Measurements from ENCODE around the gene FCAMR.

FCAMR gene

GRCh38 chr1:207007352-207008033, 37.2 kb upstream of the FCAMR start:
- H3K4me3 ChIP-seq (ENCODE audit: low read length), result peak overlapping the region; percentile 7
- H3K9me3 ChIP-seq (replicated peaks; ENCODE audit: low read length), result no peaks in the 10 kb centered on the region
- peaks cover 18% of the 10 kb centered on the region for H3K4me1 ChIP-seq (ENCODE audit: control insufficient read depth, insufficient read depth, low read length)
- H3K27me3 ChIP-seq (ENCODE audit: control insufficient read depth, insufficient read depth, low read length), result no peaks in the 10 kb centered on the region
- H3K4me2 ChIP-seq (ENCODE audit: low read length), result peak overlapping the region; percentile 62
- H3K9ac ChIP-seq (ENCODE audit: low read depth, low read length), result peak overlapping the region; percentile 65
- H3K36me3 ChIP-seq (ENCODE audit: insufficient read depth, low read length), result no peaks in the 10 kb centered on the region

- Histone ChIP-seq H3K9me3 (replicated peaks; ENCODE audit: low read length) (no peaks in the 10 kb centered on the region), H3K36me3 (ENCODE audit: insufficient read depth, low read length) (no peaks in the 10 kb centered on the region), H3K4me3 (ENCODE audit: low read length) (peak overlapping the region; percentile 7), H3K27me3 (ENCODE audit: control insufficient read depth, insufficient read depth, low read length) (no peaks in the 10 kb centered on the region), H3K4me2 (ENCODE audit: low read length) (peak overlapping the region; percentile 62), H3K9ac (ENCODE audit: low read depth, low read length) (peak overlapping the region; percentile 65), H3K4me1 (ENCODE audit: control insufficient read depth, insufficient read depth, low read length) (peaks cover 18% of the 10 kb centered on the region)
Measured at GRCh38 chr1:207006914-207007313, 36.7 kb upstream of the FCAMR start.

- Histone ChIP-seq H3K27me3 (ENCODE audit: control insufficient read depth, insufficient read depth, low read length) (no peaks in the 10 kb centered on the region), H3K4me3 (ENCODE audit: low read length) (no peak overlapping the region), H3K36me3 (ENCODE audit: insufficient read depth, low read length) (no peaks in the 10 kb centered on the region), H3K9ac (ENCODE audit: low read depth, low read length) (no peak overlapping the region), H3K9me3 (replicated peaks; ENCODE audit: low read length) (no peaks in the 10 kb centered on the region), H3K4me1 (ENCODE audit: control insufficient read depth, insufficient read depth, low read length) (peaks cover 18% of the 10 kb centered on the region), H3K4me2 (ENCODE audit: low read length) (no peak overlapping the region)
Measured at GRCh38 chr1:207006083-207006482, 35.8 kb upstream of the FCAMR start.

- no peaks in the 10 kb centered on the region for H3K36me3 ChIP-seq (ENCODE audit: insufficient read depth, low read length)
- H3K27me3 ChIP-seq (ENCODE audit: control insufficient read depth, insufficient read depth, low read length), result no peaks in the 10 kb centered on the region
- H3K4me2 ChIP-seq (ENCODE audit: low read length), result no peak overlapping the region
- H3K9me3 ChIP-seq (replicated peaks; ENCODE audit: low read length), result no peaks in the 10 kb centered on the region
- no peak overlapping the region for H3K4me3 ChIP-seq (ENCODE audit: low read length)
- no peak overlapping the region for H3K9ac ChIP-seq (ENCODE audit: low read depth, low read length)
- H3K4me1 ChIP-seq (ENCODE audit: control insufficient read depth, insufficient read depth, low read length), result peaks cover 18% of the 10 kb centered on the region
Measured at GRCh38 chr1:207004931-207005830, 34.9 kb upstream of the FCAMR start.

- Histone ChIP-seq H3K4me2 (ENCODE audit: low read length) (no peak overlapping the region), H3K36me3 (ENCODE audit: insufficient read depth, low read length) (no peaks in the 10 kb centered on the region), H3K4me1 (ENCODE audit: control insufficient read depth, insufficient read depth, low read length) (peaks cover 18% of the 10 kb centered on the region), H3K4me3 (ENCODE audit: low read length) (no peak overlapping the region), H3K9ac (ENCODE audit: low read depth, low read length) (no peak overlapping the region), H3K9me3 (replicated peaks; ENCODE audit: low read length) (no peaks in the 10 kb centered on the region), H3K27me3 (ENCODE audit: control insufficient read depth, insufficient read depth, low read length) (no peaks in the 10 kb centered on the region)
Measured at GRCh38 chr1:207003210-207003609, 33.0 kb upstream of the FCAMR start.

- no peak overlapping the region for H3K4me3 ChIP-seq (ENCODE audit: low read length)
- H3K4me2 ChIP-seq (ENCODE audit: low read length), result no peak overlapping the region
- H3K9ac ChIP-seq (ENCODE audit: low read depth, low read length), result no peak overlapping the region
- H3K27me3 ChIP-seq (ENCODE audit: control insufficient read depth, insufficient read depth, low read length), result no peaks in the 10 kb centered on the region
- peaks cover 13% of the 10 kb centered on the region for H3K4me1 ChIP-seq (ENCODE audit: control insufficient read depth, insufficient read depth, low read length)
- no peaks in the 10 kb centered on the region for H3K9me3 ChIP-seq (replicated peaks; ENCODE audit: low read length)
- no peaks in the 10 kb centered on the region for H3K36me3 ChIP-seq (ENCODE audit: insufficient read depth, low read length)
Measured at GRCh38 chr1:207002724-207003146, 32.5 kb upstream of the FCAMR start.

GRCh38 chr1:207001492-207002245, 31.4 kb upstream of the FCAMR start:
- Histone ChIP-seq H3K4me3 (ENCODE audit: low read length) (no peak overlapping the region), H3K4me2 (ENCODE audit: low read length) (no peak overlapping the region), H3K9ac (ENCODE audit: low read depth, low read length) (no peak overlapping the region), H3K27me3 (ENCODE audit: control insufficient read depth, insufficient read depth, low read length) (no peaks in the 10 kb centered on the region), H3K4me1 (ENCODE audit: control insufficient read depth, insufficient read depth, low read length) (peaks cover 4% of the 10 kb centered on the region), H3K9me3 (replicated peaks; ENCODE audit: low read length) (no peaks in the 10 kb centered on the region), H3K36me3 (ENCODE audit: insufficient read depth, low read length) (no peaks in the 10 kb centered on the region)

- H3K36me3 ChIP-seq (ENCODE audit: insufficient read depth, low read length), result no peaks in the 10 kb centered on the region
- H3K27me3 ChIP-seq (ENCODE audit: control insufficient read depth, insufficient read depth, low read length), result no peaks in the 10 kb centered on the region
- H3K9ac ChIP-seq (ENCODE audit: low read depth, low read length), result no peak overlapping the region
- no peaks in the 10 kb centered on the region for H3K4me1 ChIP-seq (ENCODE audit: control insufficient read depth, insufficient read depth, low read length)
- H3K4me3 ChIP-seq (ENCODE audit: low read length), result no peak overlapping the region
- no peak overlapping the region for H3K4me2 ChIP-seq (ENCODE audit: low read length)
- H3K9me3 ChIP-seq (replicated peaks; ENCODE audit: low read length), result no peaks in the 10 kb centered on the region
Measured at GRCh38 chr1:207000651-207001291, 30.5 kb upstream of the FCAMR start.

- Histone ChIP-seq H3K9me3 (replicated peaks; ENCODE audit: low read length) (no peaks in the 10 kb centered on the region), H3K9ac (ENCODE audit: low read depth, low read length) (no peak overlapping the region), H3K4me1 (ENCODE audit: control insufficient read depth, insufficient read depth, low read length) (no peaks in the 10 kb centered on the region), H3K4me3 (ENCODE audit: low read length) (no peak overlapping the region), H3K36me3 (ENCODE audit: insufficient read depth, low read length) (no peaks in the 10 kb centered on the region), H3K4me2 (ENCODE audit: low read length) (no peak overlapping the region), H3K27me3 (ENCODE audit: control insufficient read depth, insufficient read depth, low read length) (no peaks in the 10 kb centered on the region)
Measured at GRCh38 chr1:206998816-206999215, 28.6 kb upstream of the FCAMR start.

- Histone ChIP-seq H3K36me3 (ENCODE audit: insufficient read depth, low read length) (no peaks in the 10 kb centered on the region), H3K9me3 (replicated peaks; ENCODE audit: low read length) (no peaks in the 10 kb centered on the region), H3K27me3 (ENCODE audit: control insufficient read depth, insufficient read depth, low read length) (peaks cover 13% of the 10 kb centered on the region), H3K4me2 (ENCODE audit: low read length) (no peak overlapping the region), H3K9ac (ENCODE audit: low read depth, low read length) (no peak overlapping the region), H3K4me3 (ENCODE audit: low read length) (no peak overlapping the region), H3K4me1 (ENCODE audit: control insufficient read depth, insufficient read depth, low read length) (no peaks in the 10 kb centered on the region)
Measured at GRCh38 chr1:206992790-206993189, 22.5 kb upstream of the FCAMR start.

GRCh38 chr1:206987873-206988272, 17.6 kb upstream of the FCAMR start:
- H3K36me3 ChIP-seq (ENCODE audit: insufficient read depth, low read length), result no peaks in the 10 kb centered on the region
- no peak overlapping the region for H3K9ac ChIP-seq (ENCODE audit: low read depth, low read length)
- peaks cover 35% of the 10 kb centered on the region for H3K27me3 ChIP-seq (ENCODE audit: control insufficient read depth, insufficient read depth, low read length)
- H3K4me3 ChIP-seq (ENCODE audit: low read length), result no peak overlapping the region
- H3K4me2 ChIP-seq (ENCODE audit: low read length), result no peak overlapping the region
- no peaks in the 10 kb centered on the region for H3K9me3 ChIP-seq (replicated peaks; ENCODE audit: low read length)
- H3K4me1 ChIP-seq (ENCODE audit: control insufficient read depth, insufficient read depth, low read length), result no peaks in the 10 kb centered on the region
